Jurkat, Clone E6-1 (cell line): Measurements from ENCODE around the gene INO80C.

Source experiments
- DNase-seq: peaks from one replicate; pipeline ENCODE4 v3.0.0-alpha.2; 2011; ENCODE audit warnings: low read depth, low spot score
- H3K4me3 ChIP-seq: 2 replicates; pipeline ENCODE4 v1.5.1; 2011; ENCODE audit warnings: mild to moderate bottlenecking, low read length, control low read depth, moderate library complexity

INO80C gene

GRCh38 chr18:35443847-35444246, 53.9 kb downstream of the INO80C start:
- no peak for DNase-seq
- no peak overlapping the region for H3K4me3 ChIP-seq

GRCh38 chr18:35443434-35443833, 54.3 kb downstream of the INO80C start:
- no peak for DNase-seq
- no peak overlapping the region for H3K4me3 ChIP-seq

- H3K4me3 ChIP-seq = no peak overlapping the region
- no peak for DNase-seq
Observed at GRCh38 chr18:35442701-35443100, 55.1 kb downstream of the INO80C start.

GRCh38 chr18:35441857-35442595, 55.7 kb downstream of the INO80C start:
- no peak overlapping the region for H3K4me3 ChIP-seq
- DNase-seq = no peak

DNA sequence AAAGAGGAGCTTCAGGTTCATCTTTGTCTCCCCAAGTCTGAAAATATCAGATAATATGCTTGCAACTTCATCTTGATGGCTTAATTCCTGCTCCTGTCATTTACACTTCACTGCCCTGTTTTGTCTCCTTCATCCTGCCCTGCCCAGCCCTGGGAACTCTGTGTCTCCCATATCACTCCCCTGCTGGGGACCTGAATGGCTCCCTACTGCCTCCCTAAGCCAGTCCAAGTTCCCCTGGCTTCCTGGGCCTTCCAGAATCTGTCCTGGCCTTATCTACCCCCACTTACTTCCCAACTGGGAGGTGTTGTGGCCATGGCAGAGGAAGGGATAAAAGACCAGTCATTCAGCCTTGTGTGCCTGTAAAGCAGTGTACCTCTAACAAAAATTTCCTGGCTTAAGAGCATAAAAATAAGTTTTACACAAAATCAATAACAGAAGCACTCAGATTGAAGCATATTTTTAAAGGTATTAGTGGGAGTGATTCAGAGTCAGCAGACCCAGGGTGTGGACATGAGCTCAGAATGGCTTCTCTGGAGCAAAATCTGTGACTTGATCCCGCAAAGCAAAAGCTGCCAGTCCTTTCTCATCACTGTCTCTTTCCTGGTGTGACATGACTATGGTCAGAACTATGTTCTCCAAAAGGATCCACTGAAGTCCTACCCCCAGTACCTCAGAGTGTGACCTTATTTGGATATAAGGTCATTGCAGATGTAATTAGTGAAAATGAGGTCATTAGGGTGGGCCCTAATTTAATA, 59.1 kb downstream of the INO80C start:
- no peak overlapping the region for H3K4me3 ChIP-seq
- no peak for DNase-seq

DNA sequence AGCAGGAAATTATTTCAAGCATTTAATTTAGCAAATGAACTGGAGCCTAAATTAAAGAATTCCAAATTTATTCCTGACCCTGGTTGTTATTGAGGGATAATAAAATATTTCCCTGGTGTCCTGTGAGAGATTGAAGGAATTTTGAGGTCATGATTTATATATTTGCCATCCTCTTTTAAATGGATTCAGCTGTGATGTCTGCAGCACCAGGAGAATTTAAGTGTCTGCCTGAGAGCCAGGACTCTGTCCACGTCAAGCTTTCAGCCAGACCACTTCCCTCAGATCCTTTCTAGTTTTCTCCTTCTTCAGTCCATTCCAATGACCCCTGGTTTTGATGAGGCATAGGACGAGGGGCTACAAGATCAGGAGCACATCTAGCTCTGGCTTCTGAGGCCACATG, 59.9 kb downstream of the INO80C start:
- DNase-seq = no peak
- no peak overlapping the region for H3K4me3 ChIP-seq

DNA sequence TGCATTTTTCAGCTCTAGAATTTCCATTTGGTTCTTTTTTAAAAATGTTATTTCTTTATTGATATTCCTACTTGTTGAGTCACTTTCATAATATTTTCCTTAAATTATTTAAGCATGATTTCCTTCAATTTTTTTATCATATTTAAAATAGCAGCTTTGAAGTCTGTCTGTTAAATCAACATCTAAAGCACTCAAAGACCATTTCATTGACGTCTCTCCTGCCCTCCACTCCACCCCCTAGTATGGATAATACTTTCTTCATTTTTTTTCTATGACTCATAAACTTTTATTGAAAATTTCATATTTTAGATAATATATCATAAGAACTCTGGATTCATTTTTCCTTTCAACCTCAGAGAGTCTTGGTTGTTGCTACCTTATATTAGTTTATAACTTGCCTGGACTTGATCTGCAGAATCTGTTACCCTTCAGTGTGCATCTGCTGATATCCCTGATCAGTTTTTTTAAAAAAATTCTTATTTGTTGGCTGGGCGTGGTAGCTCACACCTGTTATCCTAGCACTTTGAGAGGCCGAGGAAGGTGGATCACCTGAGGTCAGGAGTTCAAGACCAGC, 61.6 kb downstream of the INO80C start:
- no peak for DNase-seq
- H3K4me3 ChIP-seq = no peak overlapping the region

- no peak for DNase-seq
Observed at GRCh38 chr18:35435401-35435800, 62.4 kb downstream of the INO80C start.

GRCh38 chr18:35432565-35433001, 65.2 kb downstream of the INO80C start:
- no peak overlapping the region for H3K4me3 ChIP-seq
- DNase-seq = no peak

More at GRCh38 chr18:35435401-35435800, 62.4 kb downstream of the INO80C start:
- no peak overlapping the region for H3K4me3 ChIP-seq

DNA sequence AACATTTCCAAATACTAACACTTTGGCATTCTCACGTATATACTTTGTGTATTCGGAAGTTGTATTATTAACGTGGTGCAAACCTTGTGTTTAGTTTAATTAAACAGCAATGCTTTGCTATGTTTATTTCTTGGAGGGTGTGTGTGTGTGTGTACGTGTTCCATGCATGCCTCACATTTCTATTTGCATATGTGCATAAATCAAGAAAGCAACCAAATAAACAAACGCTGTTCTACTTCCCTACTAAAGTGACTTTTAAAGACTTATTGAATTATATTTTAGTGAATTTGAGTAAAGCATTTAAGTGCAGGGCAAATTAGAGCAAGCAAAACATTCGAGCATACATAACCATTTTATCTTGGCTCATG, 66.4 kb downstream of the INO80C start:
- no peak overlapping the region for H3K4me3 ChIP-seq
- DNase-seq = no peak

DNA sequence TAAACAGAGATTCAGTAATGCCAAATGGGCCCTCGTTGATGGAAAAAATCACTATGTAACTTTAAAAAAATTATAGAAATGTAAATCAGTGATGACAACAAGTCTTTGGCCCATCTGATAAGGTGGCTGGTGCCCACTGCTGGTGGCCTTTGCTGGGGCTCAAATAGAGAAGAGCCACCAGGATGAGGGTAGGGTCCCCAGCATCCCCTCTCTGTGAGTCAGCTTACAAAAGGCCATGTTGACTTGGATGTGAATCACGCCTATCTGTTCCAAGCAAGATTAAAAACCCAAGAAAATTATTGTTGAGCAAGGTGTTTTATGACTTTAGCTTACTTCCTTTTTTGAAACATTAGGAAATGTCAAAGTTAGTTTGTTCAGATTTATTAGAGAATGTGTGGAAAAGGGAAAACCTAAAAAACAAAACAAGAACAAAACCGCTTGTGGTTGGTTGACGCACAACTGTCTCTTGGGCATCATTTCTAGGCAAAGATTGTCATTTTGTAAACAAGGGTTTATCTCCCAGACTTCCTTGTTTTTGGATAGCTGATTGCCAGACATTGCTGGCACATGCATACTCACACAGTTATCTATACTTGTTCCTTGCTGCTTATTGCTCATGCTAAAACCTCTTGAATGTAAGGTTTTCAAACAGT, 66.9 kb downstream of the INO80C start:
- no peak overlapping the region for H3K4me3 ChIP-seq
- no peak for DNase-seq

- no peak for DNase-seq
- H3K4me3 ChIP-seq = no peak overlapping the region
Observed at GRCh38 chr18:35426786-35427185, 71.0 kb downstream of the INO80C start.

GRCh38 chr18:35424356-35424755, 73.4 kb downstream of the INO80C start:
- no peak for DNase-seq
- no peak overlapping the region for H3K4me3 ChIP-seq

- no peak for DNase-seq
- H3K4me3 ChIP-seq = no peak overlapping the region
Observed at GRCh38 chr18:35422237-35422636, 75.5 kb downstream of the INO80C start.

DNA sequence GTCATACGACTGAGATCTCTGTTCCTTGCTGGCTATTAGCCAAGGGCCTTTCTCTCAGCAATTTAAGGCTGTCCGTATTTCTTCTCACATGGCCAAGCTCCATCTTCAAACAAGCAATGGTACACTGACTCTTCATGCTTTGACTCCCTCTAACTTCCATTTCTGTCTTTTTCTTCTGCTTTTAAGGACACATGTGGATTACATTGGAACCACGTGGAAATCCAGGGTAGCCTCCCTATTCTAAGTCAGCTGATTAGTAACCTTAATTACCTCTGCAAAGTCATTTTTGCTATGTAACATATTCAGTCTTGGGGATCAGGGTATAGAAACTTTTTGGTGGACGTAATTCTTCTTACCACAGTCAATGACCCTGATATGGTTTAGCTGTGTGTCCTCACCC, 79.2 kb downstream of the INO80C start:
- H3K4me3 ChIP-seq = no peak overlapping the region

More for the DNA sequence above, 79.2 kb downstream of the INO80C start:
- no peak for DNase-seq
